Coronary artery (tissue), 2 donors: Measurements from ENCODE around the gene GGT7.

ENCODE experiments used
- DNase-seq: peaks from one replicate; pipeline ENCODE4 v3.0.0-alpha.2; 2017; ENCODE audit warnings: low spot score
- H3K27ac ChIP-seq, 2 donors: fragments of 200-600 bp; sonication (generic); one replicate each; pipeline ENCODE4 v1.5.1; 2016 to 2019
- H3K4me3 ChIP-seq: fragments of 200-600 bp; sonication (generic); 2 replicates; pipeline ENCODE4 v1.5.1; 2016; ENCODE audit warnings: mild to moderate bottlenecking, moderate library complexity
- CTCF ChIP-seq: fragments of 200-600 bp; sonication (generic); IDR thresholded peaks from one replicate; pipeline ENCODE4 v1.5.1; 2019; ENCODE audit warnings: antibody characterized with exemption

Gene GGT7

GRCh38 chr20:34873583-34874093 lies 982 bp upstream of the GGT7 start:
- peak overlapping the region; percentile 74 for H3K4me3 ChIP-seq
- TF ChIP-seq CTCF = no peak
- no peak for DNase-seq
- H3K27ac ChIP-seq = peak overlapping the region in 1 of 2 donors; percentile 66

- TF ChIP-seq CTCF = no peak
- no peak for DNase-seq
- Histone ChIP-seq H3K27ac (peak overlapping the region; percentile 66 to 70), H3K4me3 (peak overlapping the region; percentile 74)
Measured at GRCh38 chr20:34871966-34872621, 562 bp downstream of the GGT7 start.

GRCh38 chr20:34871320-34871926 lies 1.2 kb downstream of the GGT7 start:
- Histone ChIP-seq H3K4me3 (peak overlapping the region; percentile 74), H3K27ac (peak overlapping the region in 1 of 2 donors; percentile 70)
- TF ChIP-seq CTCF = no peak
- DNase-seq = no peak

- TF ChIP-seq CTCF = no peak
- H3K27ac ChIP-seq = no peak overlapping the region
- no peak overlapping the region for H3K4me3 ChIP-seq
- DNase-seq = no peak
Measured at GRCh38 chr20:34864216-34864615, 8.4 kb downstream of the GGT7 start.

GRCh38 chr20:34863421-34863965 lies 9.2 kb downstream of the GGT7 start:
- Histone ChIP-seq H3K27ac (no peak overlapping the region), H3K4me3 (no peak overlapping the region)
- no peak for TF ChIP-seq CTCF
- DNase-seq = no peak

- no peak overlapping the region for H3K27ac ChIP-seq
- no peak for DNase-seq
Measured at GRCh38 chr20:34862724-34863123, 9.9 kb downstream of the GGT7 start.

More at GRCh38 chr20:34862724-34863123, 9.9 kb downstream of the GGT7 start:
- no peak overlapping the region for H3K4me3 ChIP-seq
- TF ChIP-seq CTCF = no peak
